Activated CD8-positive, alpha-beta memory T cell treated with anti-CD3 and anti-CD28 coated beads, Interleukin-2, amount 50 U/mL, for 48 hours (primary cell): Measurements from ENCODE around the gene FLOT2.
A peak's percentile ranks its signal among the peaks of the same experiment; 100 is the strongest.

Source experiments
- DNase-seq: peaks from one replicate; pipeline ENCODE4 v3.0.0-alpha.2; 2020

FLOT2 gene

GRCh38 chr17:28839221-28839620, 58.3 kb downstream of the FLOT2 start:
- no peak for DNase-seq

- DNase-seq = peak; percentile 18
Measured at GRCh38 chr17:28836541-28836940, 61.0 kb downstream of the FLOT2 start.

GRCh38 chr17:28834420-28834819, 63.1 kb downstream of the FLOT2 start:
- no peak for DNase-seq
